Spleen (tissue), 7 donors: Measurements from ENCODE around the gene HNRNPL.

Experiments used
- POLR2A ChIP-seq, 3 donors: fragments of 450-650 bp; IDR thresholded peaks; one replicate each; pipeline ENCODE4 v1.5.1; 2017; ENCODE audit warnings: antibody characterized with exemption in 3 of 3, mild to moderate bottlenecking in 1 of 3
- TF ChIP-seq, protein P1 (sequence below), 11 experiments: fragments of 200-600 bp in 7 of 11; fragments of 450-650 bp in 4 of 11; sonication (generic) in 4 of 11; IDR thresholded peaks in 8 of 11; conservative IDR thresholded peaks in 3 of 11; 1 replicate in 7 of 11; 2 replicates in 4 of 11; pipeline versions ENCODE4 v1.4.0 to v1.8.0; 2016 to 2021; ENCODE audit warnings: antibody characterized with exemption in 11 of 11, inconsistent platforms in 4 of 11, mild to moderate bottlenecking in 1 of 11
- donor health status: DM: no; HTN: no; CAD: no; lungs with moderate emphysema.
- donor health status: DM: no; HTN: no; CAD: no.
- donor health status: DM: no; HTN: no; CAD: no.

DNA sequence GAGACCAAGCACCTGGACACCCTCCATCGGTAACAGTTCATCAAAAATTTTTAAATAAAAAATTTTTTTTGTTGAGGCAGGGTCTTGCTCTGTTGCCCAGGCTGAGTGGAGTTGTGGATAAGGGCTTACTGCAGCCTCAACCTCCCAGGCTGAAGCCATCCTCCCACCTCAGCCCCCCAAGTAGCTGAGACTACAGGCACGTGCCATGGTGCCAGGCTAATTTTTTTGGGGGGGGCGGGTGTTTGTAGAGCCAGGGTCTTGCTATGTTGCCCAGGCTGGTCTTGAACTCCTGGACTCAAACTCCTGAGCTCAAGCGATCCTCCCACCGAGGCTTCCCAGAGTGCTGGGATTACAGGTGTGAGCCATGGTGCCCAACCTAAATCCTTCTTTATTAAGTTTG, 56.1 kb downstream of the HNRNPL start:
- TF ChIP-seq, protein P1, sequence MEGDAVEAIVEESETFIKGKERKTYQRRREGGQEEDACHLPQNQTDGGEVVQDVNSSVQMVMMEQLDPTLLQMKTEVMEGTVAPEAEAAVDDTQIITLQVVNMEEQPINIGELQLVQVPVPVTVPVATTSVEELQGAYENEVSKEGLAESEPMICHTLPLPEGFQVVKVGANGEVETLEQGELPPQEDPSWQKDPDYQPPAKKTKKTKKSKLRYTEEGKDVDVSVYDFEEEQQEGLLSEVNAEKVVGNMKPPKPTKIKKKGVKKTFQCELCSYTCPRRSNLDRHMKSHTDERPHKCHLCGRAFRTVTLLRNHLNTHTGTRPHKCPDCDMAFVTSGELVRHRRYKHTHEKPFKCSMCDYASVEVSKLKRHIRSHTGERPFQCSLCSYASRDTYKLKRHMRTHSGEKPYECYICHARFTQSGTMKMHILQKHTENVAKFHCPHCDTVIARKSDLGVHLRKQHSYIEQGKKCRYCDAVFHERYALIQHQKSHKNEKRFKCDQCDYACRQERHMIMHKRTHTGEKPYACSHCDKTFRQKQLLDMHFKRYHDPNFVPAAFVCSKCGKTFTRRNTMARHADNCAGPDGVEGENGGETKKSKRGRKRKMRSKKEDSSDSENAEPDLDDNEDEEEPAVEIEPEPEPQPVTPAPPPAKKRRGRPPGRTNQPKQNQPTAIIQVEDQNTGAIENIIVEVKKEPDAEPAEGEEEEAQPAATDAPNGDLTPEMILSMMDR (IDR thresholded peaks at IDR 0.05 in 8 of 11, conservative IDR thresholded peaks at IDR 0.05 in 3 of 11) = no peak
- TF ChIP-seq POLR2A (IDR thresholded peaks at IDR 0.05) = no peak
